ENCODE data around the gene RFTN2.

- TF ChIP-seq, protein P1, sequence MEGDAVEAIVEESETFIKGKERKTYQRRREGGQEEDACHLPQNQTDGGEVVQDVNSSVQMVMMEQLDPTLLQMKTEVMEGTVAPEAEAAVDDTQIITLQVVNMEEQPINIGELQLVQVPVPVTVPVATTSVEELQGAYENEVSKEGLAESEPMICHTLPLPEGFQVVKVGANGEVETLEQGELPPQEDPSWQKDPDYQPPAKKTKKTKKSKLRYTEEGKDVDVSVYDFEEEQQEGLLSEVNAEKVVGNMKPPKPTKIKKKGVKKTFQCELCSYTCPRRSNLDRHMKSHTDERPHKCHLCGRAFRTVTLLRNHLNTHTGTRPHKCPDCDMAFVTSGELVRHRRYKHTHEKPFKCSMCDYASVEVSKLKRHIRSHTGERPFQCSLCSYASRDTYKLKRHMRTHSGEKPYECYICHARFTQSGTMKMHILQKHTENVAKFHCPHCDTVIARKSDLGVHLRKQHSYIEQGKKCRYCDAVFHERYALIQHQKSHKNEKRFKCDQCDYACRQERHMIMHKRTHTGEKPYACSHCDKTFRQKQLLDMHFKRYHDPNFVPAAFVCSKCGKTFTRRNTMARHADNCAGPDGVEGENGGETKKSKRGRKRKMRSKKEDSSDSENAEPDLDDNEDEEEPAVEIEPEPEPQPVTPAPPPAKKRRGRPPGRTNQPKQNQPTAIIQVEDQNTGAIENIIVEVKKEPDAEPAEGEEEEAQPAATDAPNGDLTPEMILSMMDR (conservative IDR thresholded peaks at IDR 0.05; ENCODE audit: low read depth in 2 of 2): no peak
- TF ChIP-seq CREB1 (CRISPR knock-in tag; IDR thresholded peaks at IDR 0.05; ENCODE audit: low read depth) (no peak), EZH2 (IDR thresholded peaks at IDR 0.05; ENCODE audit: low read depth, unreplicated experiment) (no peak), POLR2AphosphoS5 (IDR thresholded peaks at IDR 0.05; ENCODE audit: low read depth) (no peak), EZH2phosphoT487 (IDR thresholded peaks at IDR 0.05; ENCODE audit: unreplicated experiment) (no peak), REST (IDR thresholded peaks at IDR 0.05; ENCODE audit: unreplicated experiment) (no peak), JUNB (IDR thresholded peaks at IDR 0.05; ENCODE audit: unreplicated experiment) (no peak), NANOG (IDR thresholded peaks at IDR 0.05; ENCODE audit: borderline replicate concordance) (no peak), ZNF114 (CRISPR knock-in tag; IDR thresholded peaks at IDR 0.05) (no peak)
- TF ChIP-seq, protein P2, sequence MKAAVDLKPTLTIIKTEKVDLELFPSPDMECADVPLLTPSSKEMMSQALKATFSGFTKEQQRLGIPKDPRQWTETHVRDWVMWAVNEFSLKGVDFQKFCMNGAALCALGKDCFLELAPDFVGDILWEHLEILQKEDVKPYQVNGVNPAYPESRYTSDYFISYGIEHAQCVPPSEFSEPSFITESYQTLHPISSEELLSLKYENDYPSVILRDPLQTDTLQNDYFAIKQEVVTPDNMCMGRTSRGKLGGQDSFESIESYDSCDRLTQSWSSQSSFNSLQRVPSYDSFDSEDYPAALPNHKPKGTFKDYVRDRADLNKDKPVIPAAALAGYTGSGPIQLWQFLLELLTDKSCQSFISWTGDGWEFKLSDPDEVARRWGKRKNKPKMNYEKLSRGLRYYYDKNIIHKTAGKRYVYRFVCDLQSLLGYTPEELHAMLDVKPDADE (IDR thresholded peaks at IDR 0.05): no peak
These were observed 13.8 kb downstream of the RFTN2 start for GRCh38 chr2:197661626-197662025.

Measured in GM23338 (cell line).